ENCODE results near the gene RNF157. TPM values are rescaled to one million over a fixed set of nuclear protein-coding genes. Genes with fewer than 3 reads are reported as not detected.
"Not testable (repeated sequence)": the region's sequence is repeated elsewhere in the genome, so short reads cannot be mapped to it uniquely, and the experiment has no call there.

The RNF157 gene
- total and polyA plus RNA-seq, 8 donors = 0.79 to 11.1 (median 8.2) TPM

DNA sequence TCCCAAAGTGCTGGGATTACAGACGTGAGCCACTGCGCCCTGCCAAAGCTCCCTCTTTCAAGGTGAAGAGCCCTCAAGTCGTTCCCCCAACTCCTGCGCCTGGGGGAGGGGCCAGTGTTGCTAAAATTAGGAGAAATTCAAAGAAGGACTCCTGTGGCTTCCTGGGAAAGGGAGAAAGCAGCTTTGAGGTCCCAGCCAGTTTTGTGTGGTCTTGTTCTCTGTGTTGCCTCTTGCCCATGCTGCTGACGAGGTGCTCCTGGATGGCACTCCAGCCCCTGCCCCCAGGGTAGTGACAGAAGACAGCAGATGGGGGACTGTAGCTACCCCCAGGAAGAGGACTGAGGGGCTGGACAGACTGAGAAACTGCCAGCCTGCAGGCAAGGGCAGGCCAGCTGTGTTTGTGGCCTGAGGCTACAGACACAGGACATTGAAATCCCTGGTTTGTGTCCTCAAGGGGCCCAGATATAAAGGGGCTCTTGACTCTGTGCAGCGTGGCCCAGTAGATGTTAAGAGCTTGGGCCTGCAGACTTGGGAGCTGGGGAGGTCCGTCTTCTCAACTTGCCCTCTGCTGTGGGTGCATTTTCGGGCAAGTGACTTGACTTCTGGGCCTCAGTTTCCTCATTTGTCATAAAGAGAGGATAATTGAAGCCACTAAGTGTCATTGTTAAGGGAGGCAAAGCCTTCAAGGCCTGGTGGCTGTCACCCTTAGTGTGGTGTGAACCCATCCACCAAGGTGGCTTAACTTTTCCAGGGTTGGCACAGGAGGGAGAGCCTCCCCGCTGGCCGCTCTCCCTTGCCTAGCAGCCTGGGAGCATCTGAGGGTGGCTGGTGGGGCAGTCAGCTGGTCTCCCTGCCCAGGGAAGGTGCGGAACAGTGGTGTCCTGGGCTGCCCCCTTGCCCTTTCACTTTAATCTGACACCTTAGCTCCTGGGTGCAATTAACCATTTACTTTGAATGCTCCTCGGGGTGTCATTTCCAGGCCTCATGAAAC is 29.0 kb upstream of the RNF157 start:
- DNase-seq (no peak), ATAC-seq (no peak)
- Histone ChIP-seq H3K4me3 (peak overlapping the region in 1 of 2 donors; percentile 88), H3K9me3 (no peaks in the 10 kb centered on the region), H3K27ac (peak overlapping the region; percentile 90 to 93), H3K36me3 (peaks cover 0 to 21% of the 10 kb centered on the region in 2 donors), H3K27me3 (no peaks in the 10 kb centered on the region), H3K4me1 (peaks cover 43 to 85% of the 10 kb centered on the region in 2 donors)
- TF ChIP-seq, protein P1, sequence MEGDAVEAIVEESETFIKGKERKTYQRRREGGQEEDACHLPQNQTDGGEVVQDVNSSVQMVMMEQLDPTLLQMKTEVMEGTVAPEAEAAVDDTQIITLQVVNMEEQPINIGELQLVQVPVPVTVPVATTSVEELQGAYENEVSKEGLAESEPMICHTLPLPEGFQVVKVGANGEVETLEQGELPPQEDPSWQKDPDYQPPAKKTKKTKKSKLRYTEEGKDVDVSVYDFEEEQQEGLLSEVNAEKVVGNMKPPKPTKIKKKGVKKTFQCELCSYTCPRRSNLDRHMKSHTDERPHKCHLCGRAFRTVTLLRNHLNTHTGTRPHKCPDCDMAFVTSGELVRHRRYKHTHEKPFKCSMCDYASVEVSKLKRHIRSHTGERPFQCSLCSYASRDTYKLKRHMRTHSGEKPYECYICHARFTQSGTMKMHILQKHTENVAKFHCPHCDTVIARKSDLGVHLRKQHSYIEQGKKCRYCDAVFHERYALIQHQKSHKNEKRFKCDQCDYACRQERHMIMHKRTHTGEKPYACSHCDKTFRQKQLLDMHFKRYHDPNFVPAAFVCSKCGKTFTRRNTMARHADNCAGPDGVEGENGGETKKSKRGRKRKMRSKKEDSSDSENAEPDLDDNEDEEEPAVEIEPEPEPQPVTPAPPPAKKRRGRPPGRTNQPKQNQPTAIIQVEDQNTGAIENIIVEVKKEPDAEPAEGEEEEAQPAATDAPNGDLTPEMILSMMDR (IDR thresholded peaks at IDR 0.05) = no peak
- intact Hi-C loops (cut with DNase I) = no loop called here

DNA sequence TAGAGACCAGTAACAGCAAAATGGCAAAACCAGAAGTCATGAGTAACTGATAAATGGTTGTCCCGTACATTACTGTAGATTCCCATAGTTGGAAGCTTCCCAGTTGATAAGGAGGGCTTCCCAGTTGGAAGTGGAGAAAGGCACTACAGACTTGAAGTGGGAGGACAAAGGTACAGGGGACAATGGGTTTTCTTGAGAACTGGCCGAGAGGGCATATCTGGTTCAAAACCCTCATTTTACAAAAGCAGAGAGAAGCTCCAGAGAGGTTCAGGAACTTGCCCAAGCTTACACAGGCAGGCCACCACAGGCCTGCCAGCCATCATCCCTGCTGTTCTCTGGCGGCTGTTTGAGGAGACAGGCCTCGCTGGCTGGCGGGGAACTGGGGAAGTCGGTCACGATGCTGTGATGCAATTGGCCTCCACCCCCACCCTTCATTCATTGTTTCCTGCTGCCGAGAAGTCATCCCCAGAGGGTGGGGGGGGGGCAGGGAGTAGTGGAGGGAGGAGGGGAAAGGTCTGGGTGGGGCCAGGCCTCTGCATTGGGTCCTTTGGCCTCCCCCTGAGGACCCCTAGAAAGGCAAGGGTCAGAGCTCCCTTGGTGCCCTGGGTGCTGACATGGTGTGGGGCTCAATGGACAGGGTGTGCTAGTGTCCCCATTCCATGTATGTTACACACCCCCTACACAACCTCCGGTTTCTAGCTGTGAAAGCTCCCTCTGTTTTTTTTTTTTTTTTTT is 27.9 kb upstream of the RNF157 start:
- TF ChIP-seq, protein P1 (IDR thresholded peaks at IDR 0.05) = no peak
- intact Hi-C loops (cut with DNase I) = no loop called here
- H3K36me3 ChIP-seq = peaks cover 0 to 21% of the 10 kb centered on the region in 2 donors
- peaks cover 46 to 85% of the 10 kb centered on the region in 2 donors for H3K4me1 ChIP-seq
- peak; percentile 5 for ATAC-seq
- H3K9me3 ChIP-seq = no peaks in the 10 kb centered on the region
- H3K4me3 ChIP-seq = peak overlapping the region in 1 of 2 donors; percentile 88
- peak in 2 of 4 donors; percentile 87 to 94 for DNase-seq
- peak overlapping the region; percentile 90 to 93 for H3K27ac ChIP-seq
- H3K27me3 ChIP-seq = no peaks in the 10 kb centered on the region

DNA sequence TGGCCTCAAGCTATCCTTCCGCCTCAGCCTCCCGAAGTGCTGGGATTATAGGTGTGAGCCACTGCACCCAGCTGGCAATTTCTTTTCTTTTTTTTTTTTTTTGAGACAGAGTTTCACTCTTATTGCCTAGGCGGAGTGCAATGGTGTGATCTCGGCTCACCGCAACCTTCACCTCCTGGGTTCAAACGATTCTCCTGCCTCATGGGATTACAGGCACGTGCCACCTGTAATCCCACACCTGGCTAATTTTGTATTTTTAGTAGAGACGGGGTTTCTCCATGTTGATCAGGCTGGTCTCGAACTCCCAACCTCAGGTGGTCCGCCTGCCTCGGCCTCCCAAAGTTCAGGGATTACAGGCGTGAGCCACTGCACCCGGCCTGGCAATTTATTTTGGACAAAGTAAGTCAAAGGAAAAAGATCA is 27.3 kb upstream of the RNF157 start:
- Histone ChIP-seq H3K27ac (peak overlapping the region; percentile 90 to 93), H3K36me3 (peaks cover 0 to 21% of the 10 kb centered on the region in 2 donors), H3K4me1 (peaks cover 50 to 85% of the 10 kb centered on the region in 2 donors), H3K4me3 (peak overlapping the region in 1 of 2 donors; percentile 88)
- H3K9me3 ChIP-seq; ATAC-seq; DNase-seq; H3K27me3 ChIP-seq; intact Hi-C loops (cut with DNase I): not testable (repeated sequence)

DNA sequence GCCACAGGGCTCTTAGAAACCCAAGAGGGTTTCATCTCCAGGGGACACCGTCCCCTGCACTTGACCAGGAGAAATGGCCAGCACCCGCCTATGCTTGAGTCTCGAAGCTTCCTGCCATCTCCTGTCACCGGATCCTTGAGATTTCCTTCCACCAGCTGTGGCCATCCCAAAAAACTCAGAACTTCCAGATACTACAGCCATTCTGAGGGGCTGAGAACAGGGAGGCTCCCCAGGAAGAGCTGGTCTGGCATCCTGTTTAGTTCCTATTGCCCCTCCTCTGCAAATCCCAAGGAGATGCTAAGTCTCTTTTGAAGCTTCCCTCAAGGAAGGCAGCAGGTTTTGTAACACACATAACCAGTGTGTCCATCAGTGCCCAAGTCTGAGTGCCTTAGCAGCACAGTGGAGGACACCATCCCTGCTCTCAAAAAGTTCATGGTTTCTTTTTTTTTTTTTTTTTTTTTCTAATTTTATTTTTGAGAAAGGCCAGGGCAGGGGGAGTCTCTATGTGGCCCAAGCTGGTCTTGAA is 26.8 kb upstream of the RNF157 start:
- Histone ChIP-seq H3K4me1 (peaks cover 50 to 85% of the 10 kb centered on the region in 2 donors), H3K9me3 (no peaks in the 10 kb centered on the region), H3K36me3 (peaks cover 0 to 21% of the 10 kb centered on the region in 2 donors), H3K27ac (peak overlapping the region; percentile 90 to 93), H3K27me3 (no peaks in the 10 kb centered on the region), H3K4me3 (peak overlapping the region; percentile 82 to 88)
- ATAC-seq = no peak
- TF ChIP-seq, protein P1 (IDR thresholded peaks at IDR 0.05) = no peak
- DNase-seq = no peak
- intact Hi-C loops (cut with DNase I) = no loop called here

DNA sequence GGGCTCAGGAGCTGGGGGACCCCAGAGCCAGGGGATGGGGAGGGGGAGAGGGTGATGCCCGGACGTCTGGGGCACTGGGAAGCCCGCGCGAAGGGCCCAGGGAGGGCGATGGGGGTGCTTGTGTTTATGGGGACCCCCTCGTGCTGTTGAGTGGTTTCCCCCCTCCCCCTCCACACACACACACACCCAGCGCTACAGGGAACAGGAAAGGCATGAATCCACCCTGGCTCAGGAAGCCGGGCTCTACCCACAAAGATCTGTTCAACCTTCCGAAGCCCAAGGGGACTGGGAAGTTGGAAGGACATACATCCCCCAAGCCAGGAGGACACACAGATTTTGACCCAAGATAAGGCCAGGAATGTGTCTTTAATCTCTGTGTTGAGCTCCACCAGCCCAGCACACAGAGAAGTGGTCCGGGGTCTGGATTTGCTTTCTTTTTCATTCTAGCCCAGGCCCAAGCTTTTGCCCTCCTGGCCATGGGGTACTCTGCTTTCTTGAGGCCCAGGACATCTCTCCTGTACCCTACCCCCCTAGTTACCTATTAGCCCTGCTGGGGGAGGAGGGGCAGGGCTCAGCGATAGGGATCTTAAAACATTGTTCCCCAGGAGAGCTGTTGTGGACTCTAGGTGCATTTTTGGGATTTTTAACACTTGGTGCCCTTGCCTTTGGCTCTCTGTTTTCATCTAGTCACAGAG is 26.1 kb upstream of the RNF157 start:
- Histone ChIP-seq H3K27ac (peak overlapping the region; percentile 90 to 93), H3K4me1 (peaks cover 44 to 85% of the 10 kb centered on the region in 2 donors), H3K36me3 (peaks cover 0 to 21% of the 10 kb centered on the region in 2 donors), H3K27me3 (no peaks in the 10 kb centered on the region), H3K9me3 (no peaks in the 10 kb centered on the region), H3K4me3 (peak overlapping the region; percentile 82 to 88)
- ATAC-seq (peak; percentile 2), DNase-seq (no peak)
- intact Hi-C loops (cut with DNase I) = no loop called here
- TF ChIP-seq, protein P1 (IDR thresholded peaks at IDR 0.05) = no peak
